GM19240 (cell line): ENCODE measurements around the gene PGLYRP2.

Experiments
- DNase-seq: peaks from one replicate; pipeline ENCODE4 v3.0.0; 2011; ENCODE audit warnings: low spot score; ENCODE audit not compliant: insufficient read length

Gene PGLYRP2

GRCh38 chr19:15455996-15456395 is 23.3 kb downstream of the PGLYRP2 start:
- no peak for DNase-seq

DNA sequence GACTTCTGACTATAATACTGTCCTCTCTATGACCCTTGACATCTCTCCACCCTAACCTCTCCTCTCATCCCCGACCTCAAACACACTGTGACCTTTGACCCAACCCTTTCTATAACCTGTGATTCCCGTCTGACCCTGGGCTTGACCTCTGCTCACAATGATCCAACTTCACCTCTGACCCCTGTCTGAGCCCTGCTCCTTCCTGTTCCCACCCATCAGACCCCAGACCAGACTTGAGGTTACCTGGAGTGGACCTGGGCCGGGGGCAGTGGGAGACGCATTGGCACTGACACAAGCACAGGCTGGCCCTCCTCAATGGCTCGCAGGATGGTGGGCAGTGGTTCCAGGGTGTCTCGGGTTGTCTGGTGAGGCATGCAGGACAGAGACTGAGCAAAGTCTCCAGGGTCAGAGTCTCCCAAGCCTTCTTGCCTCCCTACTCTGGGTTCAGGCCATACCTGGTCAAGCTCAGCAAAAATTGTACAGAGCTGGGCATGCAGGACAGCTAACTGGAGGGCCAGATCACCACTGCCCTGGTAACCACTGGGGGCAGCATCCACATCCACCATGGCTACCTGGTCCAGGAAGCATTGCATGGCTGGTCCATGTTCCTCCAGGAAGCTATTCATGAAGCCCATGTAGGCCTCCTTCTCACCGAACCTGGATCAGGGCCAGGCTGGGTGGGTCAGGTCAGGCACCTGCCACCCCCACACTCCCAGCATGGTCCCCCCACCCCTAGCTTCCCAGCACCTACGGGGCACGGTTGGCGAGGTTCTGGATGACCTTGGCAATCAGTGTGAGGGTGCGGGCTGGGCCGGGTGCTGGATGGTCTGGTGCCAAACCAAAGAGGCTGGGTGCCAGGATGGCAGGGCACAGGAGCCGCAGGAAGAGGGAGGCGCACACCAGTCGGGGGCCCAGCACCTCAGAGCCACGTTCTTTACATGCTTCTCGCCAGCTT is 25.1 kb downstream of the PGLYRP2 start:
- no peak for DNase-seq

DNA sequence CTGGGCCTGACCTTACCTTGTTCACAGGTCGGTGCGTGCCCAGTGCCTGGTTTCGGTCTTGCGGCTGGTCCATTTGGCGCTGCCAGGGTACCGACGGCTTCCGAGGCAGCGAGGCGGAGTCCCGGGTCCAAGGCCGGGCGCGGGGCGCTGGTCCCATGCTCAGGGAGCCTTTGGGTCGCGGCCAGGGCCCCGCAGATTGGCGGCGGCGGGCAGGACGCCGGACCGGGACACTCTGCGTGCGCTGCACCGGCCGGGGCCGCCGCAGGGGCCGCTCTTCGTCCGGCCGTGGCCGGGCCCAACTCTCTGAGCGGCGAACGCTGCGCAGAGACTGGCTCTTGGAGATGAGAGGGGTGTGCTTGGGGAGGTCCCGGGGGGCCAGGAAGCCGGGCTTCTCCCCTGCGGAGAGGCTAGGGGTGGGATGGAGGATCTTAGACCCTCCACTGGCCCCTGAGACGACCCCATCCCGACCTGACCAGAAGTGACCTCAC is 26.2 kb downstream of the PGLYRP2 start:
- no peak for DNase-seq

DNA sequence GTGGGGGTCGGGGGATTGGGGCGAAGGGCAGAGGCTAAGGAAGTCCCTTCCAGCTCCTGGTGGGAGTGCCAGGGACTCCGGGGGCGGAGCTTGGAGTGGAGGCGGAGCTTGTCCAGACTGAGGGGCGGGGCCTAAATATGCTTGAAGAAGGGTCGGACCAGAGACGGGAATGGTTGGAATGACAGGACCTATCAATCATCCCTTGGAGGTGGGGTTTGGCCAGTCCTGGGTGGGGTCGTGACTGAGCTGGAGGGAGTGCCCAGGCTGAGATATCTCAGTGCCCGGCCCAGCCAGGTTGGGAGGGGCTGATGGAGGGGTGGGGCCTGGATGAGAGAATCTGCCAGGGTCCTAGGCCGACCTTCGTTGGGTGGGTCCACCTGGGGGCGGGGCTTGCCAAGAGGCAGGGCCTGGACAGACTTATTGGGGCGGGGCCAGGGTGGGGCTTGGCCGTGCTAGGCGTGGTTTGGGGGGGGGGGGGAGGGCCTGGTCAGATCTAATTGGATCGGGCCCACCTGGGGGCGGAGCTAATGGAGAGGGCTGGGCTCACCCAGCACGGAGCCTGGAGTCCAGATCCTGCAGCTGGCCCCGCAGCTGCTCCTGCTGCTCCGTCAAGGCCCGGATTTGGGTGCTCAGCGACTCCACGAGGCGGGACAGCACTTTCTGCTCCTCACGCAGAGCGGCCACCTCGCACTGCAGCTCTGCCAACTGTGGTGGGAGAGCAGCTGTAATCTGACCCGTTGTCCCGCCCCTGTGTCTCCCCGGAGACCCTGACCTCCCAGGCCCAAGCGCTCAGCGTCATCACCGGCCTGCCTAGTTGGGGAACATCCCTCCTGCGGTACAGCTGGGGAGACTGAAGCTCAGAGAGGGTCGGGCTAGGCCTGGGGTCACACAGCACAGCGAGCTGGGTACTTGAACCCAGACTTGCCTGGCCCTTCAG is 26.9 kb downstream of the PGLYRP2 start:
- DNase-seq: no peak

GRCh38 chr19:15450528-15450890 is 28.8 kb downstream of the PGLYRP2 start:
- DNase-seq: no peak

- peak; percentile 98 for DNase-seq
Measured at GRCh38 chr19:15449620-15450527, 29.4 kb downstream of the PGLYRP2 start, which contains the start of gene WIZ. WIZ (minus strand) TSS chr19:15449956; CDS start chr19:15448307, 1,649 bp downstream.

DNA sequence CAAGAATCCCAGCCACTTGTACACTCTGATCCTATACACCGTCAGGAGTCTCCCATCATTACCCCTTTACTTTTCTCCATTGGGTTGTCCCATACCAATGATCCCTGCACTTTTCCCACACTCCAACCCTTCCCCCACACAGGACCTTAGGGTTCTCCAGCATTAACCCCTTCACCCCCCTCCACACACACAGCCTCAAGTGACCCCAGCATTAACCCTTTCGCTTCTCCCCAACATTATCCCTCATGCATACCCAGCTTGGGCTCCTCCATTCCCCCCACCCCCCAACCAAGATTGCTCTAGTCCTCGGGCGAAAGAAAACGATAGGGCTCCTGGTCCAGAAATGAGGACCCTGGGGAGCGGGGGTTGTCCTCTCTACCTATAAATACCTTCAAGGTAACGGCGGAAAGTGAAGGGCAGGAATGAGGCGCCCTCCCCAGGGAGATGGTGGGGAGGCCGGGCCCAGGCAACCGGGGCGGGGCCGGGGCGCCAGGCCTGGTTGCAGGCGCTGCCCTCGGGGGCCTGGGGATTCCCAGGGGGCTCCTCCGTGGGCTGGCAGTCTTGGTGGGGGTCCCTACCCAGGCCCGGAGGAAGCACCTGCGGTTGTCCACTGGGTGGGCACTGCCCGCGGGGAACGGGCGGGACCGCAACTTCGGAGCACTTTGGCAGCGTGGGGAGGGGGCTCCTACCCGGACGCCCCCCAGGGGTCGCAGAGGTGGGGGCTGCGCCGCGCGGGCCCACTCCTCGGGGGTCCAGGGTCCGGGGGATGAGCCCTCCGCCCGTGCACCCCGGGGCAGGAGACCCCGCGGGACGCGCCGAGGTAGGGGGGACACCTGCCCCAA is 30.3 kb downstream of the PGLYRP2 start:
- DNase-seq: no peak

GRCh38 chr19:15448044-15448777 is 31.1 kb downstream of the PGLYRP2 start:
- no peak for DNase-seq

DNA sequence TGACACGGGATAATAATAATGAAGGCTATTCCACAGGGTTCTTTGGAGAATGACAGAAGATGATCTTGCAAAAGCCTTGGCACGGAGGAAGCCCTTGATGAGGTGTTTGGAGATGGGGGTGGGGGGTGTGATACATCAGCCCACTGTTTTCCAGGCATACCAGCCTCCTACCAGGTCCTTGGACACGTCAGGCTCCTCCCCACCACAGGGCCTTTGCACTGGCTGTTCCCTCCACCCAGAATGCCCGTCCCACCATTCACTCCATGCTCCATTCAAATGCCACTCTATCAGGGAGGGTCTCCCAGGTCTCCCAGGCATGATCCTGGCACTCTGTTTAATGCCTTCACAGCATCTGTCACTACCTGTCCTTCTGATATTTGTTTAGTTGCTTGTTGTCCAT is 32.2 kb downstream of the PGLYRP2 start:
- DNase-seq: no peak

DNA sequence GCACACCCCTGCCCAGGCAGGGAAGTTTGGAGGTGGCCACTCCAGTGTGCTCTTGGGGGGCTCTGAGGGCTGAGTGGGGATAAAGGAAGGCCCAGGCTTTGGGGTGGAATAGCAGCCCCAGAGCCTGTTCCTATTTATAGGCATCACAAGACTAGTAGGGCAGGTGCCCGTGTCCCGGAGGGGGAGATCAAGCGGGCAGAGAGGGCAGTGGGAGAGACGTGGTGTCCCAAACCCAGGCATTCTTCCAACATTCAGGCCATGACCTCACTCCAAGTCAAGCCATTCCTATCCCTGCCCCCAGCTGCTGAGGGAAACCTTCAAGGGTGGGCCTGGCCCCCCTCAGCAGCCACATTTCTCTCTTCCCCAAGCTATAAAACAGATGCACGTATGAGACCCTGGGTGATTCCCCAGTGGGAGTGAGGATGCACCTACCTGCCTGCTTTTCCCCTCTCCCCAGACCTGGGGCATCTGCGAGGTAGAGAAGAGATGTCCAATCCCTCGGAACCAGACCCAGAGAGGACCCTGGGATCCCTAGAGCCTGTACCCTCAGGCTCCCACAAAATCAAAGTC is 33.4 kb downstream of the PGLYRP2 start:
- no peak for DNase-seq

GRCh38 chr19:15445227-15445605 is 34.1 kb downstream of the PGLYRP2 start:
- no peak for DNase-seq

GRCh38 chr19:15444505-15445226 is 34.6 kb downstream of the PGLYRP2 start:
- DNase-seq: no peak

DNA sequence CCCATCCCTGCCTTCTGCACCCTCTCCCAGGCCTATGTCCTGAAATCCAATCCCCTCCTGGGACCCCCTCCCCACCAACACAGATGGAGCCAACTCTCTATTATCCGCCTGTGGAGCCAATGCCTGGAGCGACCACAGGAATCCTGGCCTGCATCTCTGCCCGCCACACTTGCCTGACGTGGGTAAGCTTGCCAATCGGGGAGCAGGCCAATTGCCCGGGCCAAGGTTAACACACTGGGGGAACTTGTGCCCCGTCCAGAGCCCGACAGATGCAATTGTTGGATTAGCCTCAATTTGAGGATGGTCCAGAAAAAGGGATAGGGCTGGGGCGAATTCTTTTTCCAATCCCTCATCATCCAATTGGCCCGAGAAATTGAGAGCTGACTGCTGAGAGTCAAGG is 35.5 kb downstream of the PGLYRP2 start:
- no peak for DNase-seq

DNA sequence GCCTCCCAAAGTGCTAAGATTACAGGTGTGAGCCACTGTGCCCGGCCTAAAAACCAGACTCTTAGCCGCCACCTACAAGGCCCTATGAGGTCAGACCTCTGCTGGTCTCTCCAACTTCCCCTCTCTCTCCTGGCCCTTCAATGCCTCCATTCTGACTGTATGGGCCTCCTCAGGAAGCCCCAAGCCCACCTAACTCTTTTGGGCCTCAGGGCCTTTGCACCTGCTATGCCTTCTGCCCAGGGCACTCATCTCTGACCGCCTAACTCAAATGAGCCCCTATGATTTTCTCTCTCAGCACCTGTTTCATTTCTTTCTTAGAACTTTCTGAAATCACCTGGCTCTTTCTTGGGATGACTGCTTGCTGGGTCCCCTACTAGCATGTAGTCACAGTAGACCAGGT is 36.0 kb downstream of the PGLYRP2 start:
- no peak for DNase-seq

GRCh38 chr19:15442142-15442920 is 37.0 kb downstream of the PGLYRP2 start:
- no peak for DNase-seq

- DNase-seq: no peak
Measured at GRCh38 chr19:15441317-15441716, 38.0 kb downstream of the PGLYRP2 start.

- DNase-seq: no peak
Measured at GRCh38 chr19:15439821-15440641, 39.3 kb downstream of the PGLYRP2 start.
